Keratinocyte (primary cell): ENCODE data around the gene CTRB1. TPM values are rescaled to one million over a fixed set of nuclear protein-coding genes. Genes with fewer than 3 reads are reported as not detected.
"Not testable (repeated sequence)": the region's sequence is repeated elsewhere in the genome, so short reads cannot be mapped to it uniquely, and the experiment has no call there.

Experiments used
- DNase-seq: peaks from one replicate; pipeline ENCODE4 v3.0.0-alpha.2; 2011; ENCODE audit warnings: low read depth, missing footprints, low spot score
- FAIRE-seq: peaks from 2 replicates; lab custom pipeline; 2011; peaks lifted over from hg19 to GRCh38; lab: Jason Lieb, UNC
- H2AFZ ChIP-seq: 2 replicates; pipeline ENCODE4 v1.6.0; 2012; ENCODE audit warnings: low read length, control low read depth, inconsistent platforms; ENCODE audit not compliant: control insufficient read depth
- H3K27ac ChIP-seq: 2 replicates; pipeline ENCODE4 v1.5.1; 2011; ENCODE audit warnings: low read length; ENCODE audit not compliant: control insufficient read depth, insufficient read depth
- H3K27me3 ChIP-seq: 3 replicates; pipeline ENCODE4 v1.6.0; 2011; ENCODE audit warnings: low read length; ENCODE audit not compliant: control insufficient read depth, insufficient read depth; ENCODE audit errors: extremely low read depth
- H3K36me3 ChIP-seq, 2 experiments: 2 replicates in 1 of 2; 3 replicates in 1 of 2; pipeline ENCODE4 v1.5.1; 2011; ENCODE audit warnings: low read length in 2 of 2, mild to moderate bottlenecking in 1 of 2; ENCODE audit not compliant: control insufficient read depth in 2 of 2, insufficient read depth in 2 of 2; ENCODE audit errors: extremely low read depth in 1 of 2
- H3K4me1 ChIP-seq: 3 replicates; pipeline ENCODE4 v1.5.1; 2011; ENCODE audit warnings: low read length; ENCODE audit not compliant: control insufficient read depth, insufficient read depth; ENCODE audit errors: extremely low read depth
- H3K4me2 ChIP-seq: 3 replicates; pipeline ENCODE4 v1.6.0; 2011; ENCODE audit warnings: low read depth, low read length; ENCODE audit not compliant: control insufficient read depth, insufficient read depth; ENCODE audit errors: extremely low read depth
- H3K4me3 ChIP-seq, 3 experiments: fragments of 200-600 bp in 1 of 3; sonication (generic) in 1 of 3; 2 replicates in 2 of 3; 3 replicates in 1 of 3; pipeline ENCODE4 v1.5.1; 2011 to 2016; ENCODE audit warnings: low read length in 3 of 3, mild to moderate bottlenecking in 3 of 3, control low read depth in 2 of 3, inconsistent platforms in 1 of 3, low read depth in 1 of 3, mixed read lengths in 1 of 3, mixed run types in 1 of 3, moderate library complexity in 1 of 3; ENCODE audit not compliant: control insufficient read depth in 2 of 3, insufficient read depth in 2 of 3; ENCODE audit errors: extremely low read depth in 1 of 3
- H3K79me2 ChIP-seq: 2 replicates; pipeline ENCODE4 v1.6.0; 2012; ENCODE audit warnings: low read length; ENCODE audit not compliant: control insufficient read depth, insufficient read depth
- H3K9ac ChIP-seq: 3 replicates; pipeline ENCODE4 v1.6.0; 2011; ENCODE audit warnings: low read length; ENCODE audit not compliant: control insufficient read depth, insufficient read depth; ENCODE audit errors: extremely low read depth
- H3K9me1 ChIP-seq: 3 replicates; pipeline ENCODE4 v1.6.0; 2011; ENCODE audit warnings: low read length; ENCODE audit not compliant: control insufficient read depth, insufficient read depth; ENCODE audit errors: extremely low read depth
- H3K9me3 ChIP-seq: 2 replicates; pipeline ENCODE4 v1.5.1; 2012; ENCODE audit warnings: low read depth, low read length; ENCODE audit not compliant: control insufficient read depth
- H4K20me1 ChIP-seq: 3 replicates; pipeline ENCODE4 v1.6.0; 2011; ENCODE audit warnings: low read length; ENCODE audit not compliant: control insufficient read depth, insufficient read depth; ENCODE audit errors: extremely low read depth
- EZH2 ChIP-seq: IDR thresholded peaks from one replicate; pipeline ENCODE4 v1.6.1; 2012; ENCODE audit warnings: inconsistent platforms, mild to moderate bottlenecking, low read length, moderate library complexity
- dilution Hi-C: fragments of 300-500 bp; cut with MboI; formaldehyde crosslinking; loops from one replicate; pipeline ENCODE4 v1.7.0; 2020; ENCODE audit warnings: low sequenced_read_pairs; ENCODE audit not compliant: extremely low pct_ligation_motif_present
- polyA plus RNA-seq, 5 experiments: library from polyadenylated mRNA; depleted of rRNA in 3 of 5; stranded (reverse) in 3 of 5; stranded (forward) in 1 of 5; unstranded in 1 of 5; fragments of >200 nt; gene quantifications; 1 replicate in 1 of 5; 2 replicates in 3 of 5; 3 replicates in 1 of 5; pipeline versions ENCODE4 v1.2.1 to v1.2.3, GENCODE V29; 2011 to 2012; ENCODE audit warnings: missing spikeins in 2 of 5, low read depth in 1 of 5, low replicate concordance in 1 of 5
- TF ChIP-seq, protein P1 (sequence below), 3 experiments: IDR thresholded peaks in 1 of 3; conservative IDR thresholded peaks in 1 of 3; optimal IDR thresholded peaks in 1 of 3; 2 replicates in 2 of 3; 3 replicates in 1 of 3; pipeline versions ENCODE3 to v1.5.1; 2011; ENCODE audit warnings: low read length in 3 of 3, mild to moderate bottlenecking in 3 of 3, moderate library complexity in 2 of 3, control low read depth in 1 of 3, inconsistent platforms in 1 of 3; ENCODE audit not compliant: insufficient read depth in 2 of 3; ENCODE audit errors: extremely low read depth in 1 of 3

Gene CTRB1
- polyA plus RNA-seq, 1 donor (not counting 4 experiments of a cell fraction or from before 2014, with no cell fraction given), result not detected

GRCh38 chr16:75203667-75204409 lies 14.9 kb upstream of the CTRB1 start:
- DNase-seq (no peak), FAIRE-seq (no peak)
- Histone ChIP-seq H3K9ac (no peak overlapping the region), H3K79me2 (no peaks in the 10 kb centered on the region), H3K4me1 (no peaks in the 10 kb centered on the region), H3K27me3 (no peaks in the 10 kb centered on the region), H3K4me2 (no peak overlapping the region), H2AFZ (no peak overlapping the region), H3K4me3 (no peak overlapping the region), H3K27ac (no peak overlapping the region), H3K9me1 (no peaks in the 10 kb centered on the region), H4K20me1 (no peaks in the 10 kb centered on the region), H3K36me3 (no peaks in the 10 kb centered on the region), H3K9me3 (no peaks in the 10 kb centered on the region)
- dilution Hi-C loops, result no loop called here
- TF ChIP-seq, protein P1, sequence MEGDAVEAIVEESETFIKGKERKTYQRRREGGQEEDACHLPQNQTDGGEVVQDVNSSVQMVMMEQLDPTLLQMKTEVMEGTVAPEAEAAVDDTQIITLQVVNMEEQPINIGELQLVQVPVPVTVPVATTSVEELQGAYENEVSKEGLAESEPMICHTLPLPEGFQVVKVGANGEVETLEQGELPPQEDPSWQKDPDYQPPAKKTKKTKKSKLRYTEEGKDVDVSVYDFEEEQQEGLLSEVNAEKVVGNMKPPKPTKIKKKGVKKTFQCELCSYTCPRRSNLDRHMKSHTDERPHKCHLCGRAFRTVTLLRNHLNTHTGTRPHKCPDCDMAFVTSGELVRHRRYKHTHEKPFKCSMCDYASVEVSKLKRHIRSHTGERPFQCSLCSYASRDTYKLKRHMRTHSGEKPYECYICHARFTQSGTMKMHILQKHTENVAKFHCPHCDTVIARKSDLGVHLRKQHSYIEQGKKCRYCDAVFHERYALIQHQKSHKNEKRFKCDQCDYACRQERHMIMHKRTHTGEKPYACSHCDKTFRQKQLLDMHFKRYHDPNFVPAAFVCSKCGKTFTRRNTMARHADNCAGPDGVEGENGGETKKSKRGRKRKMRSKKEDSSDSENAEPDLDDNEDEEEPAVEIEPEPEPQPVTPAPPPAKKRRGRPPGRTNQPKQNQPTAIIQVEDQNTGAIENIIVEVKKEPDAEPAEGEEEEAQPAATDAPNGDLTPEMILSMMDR (optimal IDR thresholded peaks at IDR 0.05 in 1 of 3, IDR thresholded peaks at IDR 0.05 in 1 of 3, conservative IDR thresholded peaks at IDR 0.05 in 1 of 3; ENCODE audit: extremely low read depth in 1 of 3, insufficient read depth in 2 of 3, low read length in 3 of 3), result no peak
- TF ChIP-seq EZH2, result no peak

DNA sequence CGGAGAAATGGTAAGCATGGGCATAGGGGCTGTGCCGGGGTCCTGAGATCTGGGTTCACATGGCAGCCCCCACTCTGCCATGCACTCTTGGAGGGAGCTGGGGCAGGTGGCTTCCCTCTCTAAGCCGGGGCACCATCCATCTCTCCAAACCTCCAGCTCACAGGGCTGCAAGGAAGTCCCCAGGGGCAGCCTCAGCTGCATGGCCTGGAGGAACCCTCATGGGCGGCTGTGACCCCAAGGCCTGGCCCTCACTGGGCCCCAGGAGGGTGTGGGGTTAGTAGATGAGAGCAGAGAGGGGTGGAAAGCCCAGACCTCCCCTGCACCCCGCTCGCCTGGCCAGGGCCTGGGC lies 14.4 kb upstream of the CTRB1 start:
- dilution Hi-C loops, result no loop called here
- no peaks in the 10 kb centered on the region for H4K20me1 ChIP-seq
- H3K79me2 ChIP-seq, result no peaks in the 10 kb centered on the region
- FAIRE-seq (no peak), DNase-seq (no peak)
- TF ChIP-seq EZH2, result no peak
- TF ChIP-seq, protein P1 (optimal IDR thresholded peaks at IDR 0.05 in 1 of 3, IDR thresholded peaks at IDR 0.05 in 1 of 3, conservative IDR thresholded peaks at IDR 0.05 in 1 of 3; ENCODE audit: extremely low read depth in 1 of 3, insufficient read depth in 2 of 3, low read length in 3 of 3), result no peak
- H3K9me3 ChIP-seq, result no peaks in the 10 kb centered on the region
- no peak overlapping the region for H3K27ac ChIP-seq
- no peaks in the 10 kb centered on the region for H3K4me1 ChIP-seq
- no peak overlapping the region for H3K4me2 ChIP-seq
- no peak overlapping the region for H3K9ac ChIP-seq
- no peak overlapping the region for H3K4me3 ChIP-seq
- no peaks in the 10 kb centered on the region for H3K36me3 ChIP-seq
- H2AFZ ChIP-seq, result no peak overlapping the region
- no peaks in the 10 kb centered on the region for H3K27me3 ChIP-seq
- no peaks in the 10 kb centered on the region for H3K9me1 ChIP-seq

DNA sequence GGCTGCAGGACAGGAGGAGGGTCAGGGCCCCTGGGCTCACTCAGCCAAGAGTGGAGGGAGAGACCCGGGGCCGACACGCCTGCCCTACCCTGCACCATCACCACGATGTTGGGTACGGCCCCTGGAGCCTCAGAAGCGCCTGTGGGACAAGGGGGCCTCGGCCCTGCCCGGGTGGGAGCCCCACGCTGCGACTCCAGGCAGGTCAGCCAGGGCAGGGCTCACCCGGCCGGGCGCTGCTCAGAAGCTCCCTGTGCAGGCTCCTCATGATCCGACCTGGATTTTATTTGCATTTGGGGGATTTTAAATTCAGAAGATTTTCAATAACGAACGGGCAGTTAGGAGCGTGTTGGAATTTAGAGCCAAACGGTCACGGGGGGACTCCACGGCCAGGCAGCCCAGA lies 13.9 kb upstream of the CTRB1 start:
- H2AFZ ChIP-seq, dilution Hi-C loops, H3K79me2 ChIP-seq, H3K4me2 ChIP-seq, FAIRE-seq, H3K9me1 ChIP-seq, H3K27ac ChIP-seq, H3K4me1 ChIP-seq, H4K20me1 ChIP-seq, H3K9ac ChIP-seq, DNase-seq, H3K9me3 ChIP-seq, H3K4me3 ChIP-seq, H3K36me3 ChIP-seq, H3K27me3 ChIP-seq: not testable (repeated sequence)

DNA sequence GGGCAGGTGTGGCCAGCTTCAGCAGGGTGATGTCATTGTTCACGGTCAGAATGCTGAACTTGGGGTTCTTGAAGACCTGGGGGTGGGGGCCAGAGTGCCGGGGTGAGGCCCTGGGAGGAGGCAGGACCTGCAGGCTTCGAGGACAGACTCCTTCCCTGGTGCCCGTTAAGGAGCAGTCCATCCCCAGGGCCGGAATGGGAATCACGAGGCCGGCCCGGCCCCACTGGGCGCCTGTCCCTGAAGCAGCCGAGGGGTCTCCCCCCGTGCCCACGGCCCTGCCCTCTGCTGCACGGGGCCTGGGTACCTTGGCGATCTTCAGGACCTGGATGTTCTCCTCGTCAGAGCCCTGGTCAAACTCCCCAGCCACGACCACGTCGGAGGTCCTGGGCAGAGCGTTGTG lies 13.3 kb upstream of the CTRB1 start:
- FAIRE-seq, H3K4me1 ChIP-seq, dilution Hi-C loops, H3K79me2 ChIP-seq, H3K9me1 ChIP-seq, H2AFZ ChIP-seq, DNase-seq, H3K9me3 ChIP-seq, H3K27me3 ChIP-seq, H3K9ac ChIP-seq, H3K27ac ChIP-seq, H3K4me2 ChIP-seq, H3K4me3 ChIP-seq, H4K20me1 ChIP-seq, H3K36me3 ChIP-seq: not testable (repeated sequence)
